ENCODE data around the gene ARHGAP22.

The ARHGAP22 gene

DNA sequence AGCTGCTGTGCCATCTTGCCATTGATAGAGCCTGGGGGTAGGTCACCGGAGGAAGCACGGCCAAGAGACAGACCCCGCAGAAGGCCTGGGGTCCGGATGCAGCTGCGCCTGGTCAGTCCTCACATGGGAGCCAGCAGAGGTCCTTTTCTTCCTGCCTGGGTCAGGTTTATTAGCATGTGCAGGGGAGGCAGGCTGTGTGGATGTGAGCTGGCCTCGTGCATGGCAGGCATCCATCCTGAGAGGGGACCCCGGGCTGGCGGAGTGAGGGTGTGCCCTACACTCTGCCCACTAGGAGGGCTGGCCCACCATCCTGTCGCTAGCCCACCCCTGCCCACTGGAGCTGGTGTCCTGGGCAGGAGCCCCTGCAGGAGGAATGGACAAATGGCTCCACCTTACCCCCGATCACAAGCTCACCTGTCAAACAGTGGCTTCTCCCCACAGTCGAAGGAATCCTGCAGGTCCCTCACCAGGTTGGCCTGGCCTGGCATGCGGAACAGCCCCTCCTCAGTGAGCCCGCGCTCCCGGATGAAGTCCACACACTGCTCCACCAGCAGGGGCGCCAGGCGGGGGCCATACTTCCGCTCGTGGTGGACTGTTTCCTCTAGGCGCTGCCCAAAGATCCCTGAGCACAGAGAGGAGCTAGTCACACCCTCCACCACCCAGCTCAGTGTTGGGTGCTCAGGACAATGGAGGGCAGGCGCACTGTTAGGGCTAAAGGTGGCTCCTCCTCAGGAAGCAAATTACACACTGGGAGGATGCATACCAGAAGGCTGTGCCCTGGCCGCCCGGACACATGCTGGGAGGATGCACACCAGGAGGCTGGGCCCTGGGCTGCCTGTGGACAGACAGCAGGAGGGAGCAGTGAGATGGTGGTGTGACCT lies 145.4 kb downstream of the ARHGAP22 start:
- DNase-seq: no peak

DNA sequence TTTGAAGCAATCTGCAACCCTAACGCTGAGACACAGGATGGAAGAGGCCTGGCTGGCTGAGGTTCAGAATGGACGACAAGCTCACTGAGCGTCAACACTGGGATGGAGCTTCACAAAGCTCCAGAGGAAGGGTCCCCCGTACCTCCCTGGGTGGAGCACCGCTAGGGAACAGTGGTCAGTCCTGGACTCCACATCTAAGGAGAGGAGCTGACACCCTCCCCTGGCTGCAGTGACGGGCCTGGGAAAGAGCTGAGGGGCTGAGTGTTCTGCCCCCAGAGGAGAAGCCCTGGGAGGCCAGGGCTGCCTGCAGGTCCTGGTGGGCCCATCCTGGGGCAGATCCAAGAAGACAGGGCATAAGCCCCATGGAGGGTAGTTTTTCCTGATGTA lies 146.2 kb downstream of the ARHGAP22 start:
- no peak for DNase-seq

DNA sequence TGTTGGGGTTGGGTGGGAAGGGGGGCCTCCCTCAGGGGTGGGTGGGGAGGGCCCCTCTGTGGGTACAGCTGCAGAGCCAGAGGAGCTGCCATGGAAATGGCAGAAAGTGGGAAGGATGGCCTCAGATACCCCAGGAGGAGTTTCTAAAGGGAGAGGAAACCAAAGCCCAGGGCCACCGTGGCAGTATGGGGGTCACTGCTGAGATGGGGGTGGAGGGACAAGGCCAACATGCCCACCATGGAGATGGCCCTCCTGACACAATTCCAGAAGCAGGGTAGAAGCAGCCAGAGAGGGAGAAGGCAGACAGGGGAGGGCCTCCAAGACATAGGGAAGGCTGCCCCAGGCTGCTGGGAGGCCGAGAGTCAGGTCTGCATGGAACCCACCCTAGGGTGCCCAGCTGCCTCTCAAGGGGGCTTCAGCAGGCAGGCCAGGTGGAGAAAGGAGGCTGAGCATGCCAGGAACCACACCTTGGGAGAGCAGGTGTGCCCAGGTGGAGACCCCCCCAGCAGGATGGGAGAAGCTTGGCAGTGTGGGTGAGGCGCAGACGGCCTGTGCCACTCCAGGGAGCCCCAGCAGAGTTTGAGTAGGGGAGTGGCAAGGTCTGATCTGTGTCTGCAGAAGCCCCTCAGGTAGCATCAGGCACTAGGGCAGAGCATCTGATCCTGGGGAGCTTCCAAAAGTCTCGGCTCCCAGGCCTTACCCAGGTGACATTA lies 146.8 kb downstream of the ARHGAP22 start:
- DNase-seq: no peak

DNA sequence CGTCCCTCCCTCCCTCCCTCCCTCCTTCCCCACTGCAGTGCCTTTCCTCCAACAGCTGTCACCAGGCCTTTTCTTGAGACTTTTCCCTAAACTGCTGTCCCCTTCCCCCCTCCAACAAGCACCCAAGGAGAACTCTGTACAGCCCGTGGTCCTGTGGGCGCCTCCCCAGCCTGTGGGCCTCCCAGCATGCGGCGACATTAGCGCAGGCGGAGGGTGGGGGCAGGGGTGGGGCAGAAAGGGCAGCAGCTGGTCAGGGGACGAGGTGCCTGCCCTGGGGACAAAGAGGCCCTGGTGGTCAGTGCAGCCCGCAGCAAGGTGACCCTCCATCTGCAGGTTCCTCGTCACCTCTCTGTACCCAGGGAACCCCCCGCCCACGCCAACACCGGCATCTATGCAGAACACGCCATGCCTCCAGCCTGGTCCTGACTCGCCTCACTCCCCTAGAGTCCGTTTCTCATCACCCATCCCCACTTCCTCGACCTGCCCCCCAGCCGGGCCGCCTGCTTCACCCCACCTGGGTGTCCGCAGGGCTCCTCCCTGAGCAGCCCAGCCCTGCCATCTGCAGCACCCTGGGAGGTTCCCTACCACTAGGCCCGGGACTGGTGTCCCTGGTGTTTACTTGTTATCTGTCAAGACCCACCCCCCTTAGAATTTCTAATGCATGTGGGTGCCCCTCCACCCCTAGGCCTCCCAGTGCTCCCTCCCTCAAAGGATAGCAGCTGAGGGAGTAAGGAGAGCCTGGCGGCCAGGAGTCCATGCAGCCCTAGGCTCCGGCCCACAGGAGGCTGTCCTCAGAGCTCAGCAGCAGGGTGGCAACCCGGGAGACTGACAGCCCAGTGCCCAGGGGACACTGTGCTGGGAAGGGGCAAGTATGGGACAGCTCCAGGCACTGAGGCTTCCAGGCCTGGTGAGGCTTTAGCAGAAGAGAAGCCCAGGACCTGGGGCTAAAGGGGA lies 147.8 kb downstream of the ARHGAP22 start:
- no peak for DNase-seq

DNA sequence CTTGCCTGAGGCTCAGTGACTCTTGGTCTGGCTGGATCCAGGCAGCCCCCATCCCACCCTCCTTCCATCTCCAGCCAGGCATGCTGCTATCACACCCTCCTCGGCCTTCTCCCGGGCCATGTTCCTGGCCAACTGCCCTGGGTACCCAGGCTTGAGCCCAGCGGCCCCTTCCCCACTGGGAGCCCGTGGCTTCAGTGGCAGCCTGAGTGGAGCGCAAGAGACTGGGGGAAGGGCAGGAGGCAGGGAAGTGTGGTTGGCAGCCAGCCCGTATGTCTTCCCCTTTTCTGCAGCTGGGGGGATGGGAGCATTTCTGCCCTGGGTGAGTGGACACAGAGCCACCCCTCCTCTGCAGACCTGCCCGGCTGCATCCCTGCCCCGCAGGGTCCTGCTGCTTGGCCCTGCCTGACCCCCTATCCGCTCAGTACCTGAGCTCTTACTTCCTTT lies 148.5 kb downstream of the ARHGAP22 start:
- no peak for DNase-seq

DNA sequence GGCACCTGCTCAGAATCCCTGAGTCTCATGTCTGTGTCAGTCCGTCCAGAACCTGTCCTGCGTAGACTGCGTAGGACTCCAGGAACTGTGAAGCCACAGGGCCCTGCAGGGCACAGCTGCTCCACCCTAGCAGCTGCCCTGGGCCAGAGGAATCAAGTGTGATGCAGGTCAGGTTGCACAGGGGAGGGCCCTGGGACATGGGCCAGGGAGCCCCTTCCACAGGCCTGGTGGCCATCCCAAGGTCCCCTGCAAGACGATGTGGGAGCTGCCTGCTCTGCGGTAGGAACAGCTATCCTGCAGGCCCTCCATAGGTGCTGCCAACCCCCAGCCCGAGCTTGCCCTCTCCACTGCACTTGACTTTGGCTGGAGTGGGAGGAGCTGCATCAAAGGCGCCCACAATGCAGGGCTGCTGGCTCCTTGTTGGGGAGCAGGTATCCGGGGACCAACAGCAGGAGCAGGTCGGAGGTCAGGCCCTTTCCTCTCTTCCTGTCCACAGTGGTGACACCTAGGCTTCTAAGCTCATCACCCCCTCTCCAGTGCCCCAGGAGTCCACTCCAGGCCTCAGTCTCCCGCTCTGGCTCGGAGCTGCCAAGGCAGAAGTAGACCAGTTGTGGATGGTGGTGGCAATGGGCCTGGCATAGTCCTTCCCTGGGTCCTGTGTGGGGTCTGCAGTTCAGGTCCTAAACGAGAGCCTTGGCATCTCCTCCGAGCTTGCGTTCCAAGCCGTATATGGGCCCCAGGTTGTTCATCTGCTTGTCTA lies 149.3 kb downstream of the ARHGAP22 start:
- DNase-seq: no peak

DNA sequence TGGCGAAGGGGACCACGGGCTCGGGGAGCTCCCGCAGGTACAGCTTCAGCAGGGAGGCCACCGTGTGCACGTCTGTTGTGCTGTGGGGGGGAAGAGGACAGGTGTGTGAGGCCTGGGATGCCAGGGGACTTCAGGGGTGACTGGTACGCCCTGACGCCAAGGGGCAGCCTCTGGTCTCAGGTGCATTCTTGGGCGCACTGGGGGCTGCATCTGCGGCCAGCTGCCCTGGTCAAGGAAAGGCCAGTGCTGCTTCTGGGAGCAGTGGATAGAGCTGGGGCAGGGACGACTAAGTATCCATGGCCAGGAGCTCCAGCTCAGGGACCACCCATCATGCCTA lies 149.8 kb downstream of the ARHGAP22 start:
- DNase-seq: no peak

DNA sequence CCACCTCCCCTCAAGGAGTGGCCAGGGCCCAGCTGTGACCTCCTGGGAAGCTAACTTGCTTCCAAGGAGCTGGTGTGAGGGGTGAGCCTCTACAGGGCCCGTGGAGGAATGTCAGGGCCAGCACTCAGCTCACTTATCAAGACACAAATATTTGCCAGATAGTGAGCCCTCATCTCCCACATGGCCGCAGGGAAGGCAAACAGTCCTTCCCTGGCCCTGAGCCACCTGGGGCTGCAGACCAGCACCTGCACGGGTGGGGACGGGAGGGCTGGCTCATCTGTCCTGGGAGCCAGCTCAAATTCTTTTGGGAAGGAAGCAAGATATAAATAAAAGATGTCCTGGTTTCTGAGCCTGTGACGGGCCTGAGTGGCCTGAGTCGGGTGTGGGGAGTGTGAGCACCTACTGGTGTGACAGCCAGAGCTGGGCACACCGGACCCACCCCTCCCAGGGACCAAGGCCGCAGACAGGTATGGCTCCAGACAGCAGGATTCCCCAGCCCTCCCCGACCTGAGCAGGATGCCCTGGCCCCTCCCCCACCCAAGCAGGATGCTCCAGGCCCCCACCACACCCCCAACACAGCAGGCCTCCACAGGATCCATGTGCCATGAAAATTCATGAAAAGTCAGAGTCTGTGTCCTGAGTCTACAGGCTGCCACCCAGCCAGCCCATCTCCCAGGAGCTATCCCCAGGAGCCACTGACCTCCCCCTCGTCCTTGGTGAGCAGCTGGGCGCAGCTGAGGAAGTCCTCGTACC lies 150.4 kb downstream of the ARHGAP22 start:
- DNase-seq: no peak

DNA sequence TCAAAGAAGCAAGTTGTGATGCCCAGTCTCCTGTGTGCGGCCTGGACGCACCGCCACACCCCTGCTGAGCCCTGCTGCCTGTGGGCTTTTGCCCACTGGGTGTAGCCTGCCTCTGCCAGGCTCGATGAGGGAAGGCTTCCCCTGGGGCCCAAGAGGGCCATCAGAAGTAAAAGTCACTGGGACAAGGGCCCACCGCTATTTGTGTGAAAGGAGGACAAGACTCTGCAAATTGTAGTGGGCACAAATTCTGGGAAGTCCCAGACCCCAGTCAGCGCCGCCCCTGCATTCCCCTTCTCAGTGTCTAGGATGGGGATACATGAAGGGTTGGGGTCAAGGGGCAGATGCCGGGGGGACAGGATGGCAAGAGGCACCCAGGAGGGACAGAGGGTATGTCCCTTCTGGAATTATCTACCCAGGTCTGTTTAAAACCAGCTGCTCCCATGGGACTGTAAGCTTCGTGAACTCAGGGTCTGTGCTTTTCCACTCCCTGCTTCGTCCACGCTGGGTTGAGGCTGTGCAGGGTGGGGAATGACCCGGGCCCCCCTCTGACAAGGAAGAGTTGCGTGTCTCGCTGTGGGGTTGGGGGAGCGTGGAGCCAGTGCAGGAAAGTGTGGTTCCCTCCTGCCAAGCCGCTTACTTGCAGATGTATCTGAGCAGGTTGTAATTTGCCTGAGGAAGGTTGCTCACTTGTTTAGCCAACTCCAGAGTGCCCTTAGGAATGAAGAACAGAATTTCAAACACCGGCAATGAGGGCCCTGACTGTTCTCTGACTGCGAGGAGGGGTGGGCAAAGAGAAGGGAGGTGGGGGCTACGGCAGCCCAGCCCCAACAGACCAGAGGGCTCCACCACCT lies 151.2 kb downstream of the ARHGAP22 start:
- DNase-seq: no peak

DNA sequence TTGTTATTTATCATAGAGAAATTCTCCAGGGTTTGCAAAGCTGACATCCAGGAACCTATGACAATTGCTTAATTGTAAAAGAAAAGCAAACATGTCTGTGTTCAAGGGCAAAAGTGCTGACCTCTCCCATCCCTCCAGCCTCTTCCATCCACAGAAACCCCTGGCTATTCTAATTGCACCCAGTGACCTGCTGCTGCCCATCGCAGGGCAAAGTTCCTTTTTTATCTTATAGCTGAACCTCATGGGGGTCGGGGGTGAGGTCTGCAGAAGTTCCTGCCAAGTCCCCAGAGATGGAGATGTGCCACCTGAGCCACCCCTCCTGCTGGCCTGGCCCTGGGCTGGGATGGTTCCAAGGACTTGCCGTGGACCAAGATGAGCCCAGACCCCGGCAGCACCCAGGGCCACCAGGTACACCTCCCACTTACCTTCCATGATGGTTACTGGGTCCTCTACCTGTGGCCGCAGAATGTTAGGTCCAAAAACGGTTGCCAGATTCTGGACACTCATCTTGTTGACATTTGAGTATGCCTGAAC lies 151.9 kb downstream of the ARHGAP22 start:
- no peak for DNase-seq

DNA sequence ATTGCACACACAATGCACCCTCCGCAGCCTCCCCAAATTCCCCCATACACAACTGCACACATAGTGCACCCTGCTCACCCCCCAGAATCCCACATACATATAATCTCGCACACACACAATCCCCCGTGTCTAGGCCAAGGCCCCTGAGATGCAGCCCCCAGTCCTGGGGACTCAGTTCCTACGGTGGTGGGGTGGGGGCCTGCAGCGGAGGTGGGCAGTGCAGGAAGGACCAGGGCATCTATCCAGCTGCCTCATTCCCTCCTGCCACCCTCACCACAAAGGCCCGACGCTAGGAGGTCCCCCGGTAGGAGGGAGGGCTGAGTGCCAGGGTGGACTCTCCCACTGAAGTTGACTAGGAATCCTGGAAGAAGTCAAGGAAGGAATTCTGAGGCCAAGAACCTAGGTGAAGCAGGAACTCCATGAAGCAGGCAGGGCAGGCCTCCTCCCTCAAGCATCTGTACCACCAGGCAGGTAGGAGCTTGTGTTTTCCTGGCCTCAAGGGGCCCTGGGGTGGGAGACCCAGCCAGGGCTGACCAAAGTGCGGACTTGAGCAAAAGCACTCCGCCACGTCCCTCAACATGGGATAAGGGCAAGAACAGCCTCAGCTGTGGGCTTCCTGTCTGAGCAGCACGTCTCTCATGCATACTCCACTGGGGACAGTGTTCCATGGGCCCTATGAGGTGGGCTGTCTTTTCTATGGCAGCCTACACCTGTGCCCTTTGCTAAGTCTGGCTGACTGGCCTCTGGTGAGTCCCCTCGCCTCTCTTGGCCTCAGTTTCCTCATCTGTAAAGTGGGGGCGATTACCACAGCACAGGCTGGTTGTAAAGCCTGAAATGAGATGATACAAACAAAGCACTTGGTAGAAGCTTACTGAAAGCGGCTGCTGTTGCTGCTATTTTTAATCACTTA lies 152.6 kb downstream of the ARHGAP22 start:
- no peak for DNase-seq

DNA sequence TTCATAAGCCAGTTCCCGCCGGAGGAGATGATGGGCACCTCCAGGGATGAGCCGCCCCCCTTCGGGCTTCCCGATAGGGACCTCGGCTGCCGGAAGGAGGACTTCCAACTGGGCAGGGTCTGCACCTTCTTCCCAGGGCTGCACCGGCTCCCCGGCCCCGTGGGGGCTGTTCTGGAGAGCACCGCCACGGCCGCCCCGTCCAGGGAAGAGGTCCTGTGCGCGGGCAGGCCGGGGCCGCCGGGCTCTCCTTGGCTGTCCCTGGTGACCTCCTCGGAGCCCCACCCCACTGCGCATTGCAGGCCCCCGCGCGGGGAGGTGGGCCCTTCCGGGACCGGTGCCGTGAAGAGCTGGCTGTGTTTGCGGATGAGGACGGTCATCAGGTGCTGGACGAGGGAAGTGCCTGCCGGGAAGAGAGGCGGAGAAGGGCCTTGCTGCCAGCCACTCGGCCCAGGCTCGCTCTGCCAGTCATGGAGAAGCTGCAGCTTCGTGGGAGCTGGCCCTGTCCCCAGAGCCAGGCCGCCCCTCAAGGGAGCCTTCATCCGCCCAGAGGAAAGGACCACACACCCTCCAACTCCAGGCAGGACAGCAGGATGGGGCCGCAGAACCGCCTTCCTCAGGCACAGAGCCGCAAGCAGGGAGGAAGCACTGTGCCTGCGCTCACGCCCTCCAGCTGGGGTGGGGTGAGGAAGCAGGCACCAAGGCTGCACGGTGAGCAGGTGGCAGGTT lies 154.0 kb downstream of the ARHGAP22 start:
- no peak for DNase-seq

DNA sequence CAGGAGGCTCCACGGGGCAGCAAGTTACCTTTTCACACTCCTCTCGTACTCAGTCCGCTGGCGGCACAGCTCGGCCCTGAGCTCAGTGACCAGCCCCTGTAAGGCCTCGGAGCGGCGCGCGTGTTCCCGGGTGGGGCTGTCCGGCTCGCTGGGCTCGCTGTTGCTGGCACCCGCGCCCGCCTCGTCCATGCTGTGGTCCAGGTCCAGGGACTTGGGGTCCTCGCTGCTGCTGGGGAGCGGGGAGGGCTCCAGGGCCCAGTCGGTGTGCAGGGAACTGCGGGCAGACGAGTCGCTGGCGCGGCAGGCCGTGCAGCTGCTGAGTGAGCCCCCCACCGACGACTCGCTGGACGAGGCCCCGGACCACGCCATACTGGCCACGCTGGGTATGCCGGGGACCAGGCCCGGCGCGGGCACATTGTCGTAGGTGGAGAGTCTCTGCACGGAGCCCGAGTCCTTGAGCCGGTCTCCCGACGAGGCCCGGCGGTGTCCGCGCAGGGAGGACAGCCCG lies 154.6 kb downstream of the ARHGAP22 start:
- DNase-seq: no peak

DNA sequence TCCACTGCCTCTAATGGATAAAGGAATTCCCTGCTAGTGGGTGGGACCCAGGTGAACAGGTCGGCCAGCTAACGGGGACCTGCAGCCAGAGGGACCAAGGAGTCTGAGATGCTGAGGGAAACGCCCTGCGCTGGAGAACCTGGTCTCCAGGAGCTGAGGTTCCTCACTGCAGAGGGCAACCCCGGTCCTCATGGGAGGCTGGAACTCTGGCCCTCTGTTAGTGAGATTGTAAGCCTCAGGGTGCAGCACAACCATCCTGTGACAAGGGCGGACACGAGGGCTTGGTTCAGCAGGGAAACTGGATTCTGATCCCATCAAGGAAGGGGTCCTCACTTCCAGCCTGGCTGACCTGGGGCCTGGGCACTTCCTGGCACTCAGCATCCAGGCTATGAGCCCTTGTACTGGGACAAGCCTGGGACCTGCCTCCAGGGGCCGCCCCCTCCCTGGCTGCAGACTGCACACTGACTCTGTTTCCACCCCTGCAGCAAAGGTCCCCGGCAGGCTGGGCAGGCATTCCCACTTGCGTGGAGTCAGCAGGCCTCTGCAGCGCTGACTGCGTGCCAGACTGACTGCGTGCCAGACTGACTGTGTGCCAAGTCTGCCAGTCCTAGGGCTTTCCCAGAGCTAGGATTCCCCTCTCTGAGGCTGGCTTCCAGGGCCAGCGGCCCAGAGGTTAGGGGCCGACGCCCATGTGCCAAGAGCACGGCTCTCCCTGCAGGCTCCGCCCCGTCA lies 155.2 kb downstream of the ARHGAP22 start:
- no peak for DNase-seq

DNA sequence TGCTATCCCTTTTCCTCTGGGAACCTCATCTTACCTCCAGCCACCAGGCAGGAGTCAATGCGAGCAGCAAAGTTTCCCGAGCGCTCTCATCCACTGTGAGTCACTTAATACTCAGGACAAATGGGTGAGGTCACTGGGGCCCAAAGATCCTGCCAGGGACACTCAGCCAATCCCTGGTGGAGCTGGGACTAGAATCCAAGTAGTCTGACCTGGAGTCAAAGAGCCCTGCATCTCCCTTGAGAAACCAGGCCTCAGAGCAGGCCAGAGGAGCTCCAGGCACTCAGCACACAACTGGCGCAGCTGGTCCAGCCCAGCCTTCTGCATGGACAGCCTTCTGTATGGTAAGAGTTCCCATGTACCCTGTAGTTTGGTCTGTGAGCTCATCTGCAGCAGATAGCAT lies 156.1 kb downstream of the ARHGAP22 start:
- DNase-seq: no peak

DNA sequence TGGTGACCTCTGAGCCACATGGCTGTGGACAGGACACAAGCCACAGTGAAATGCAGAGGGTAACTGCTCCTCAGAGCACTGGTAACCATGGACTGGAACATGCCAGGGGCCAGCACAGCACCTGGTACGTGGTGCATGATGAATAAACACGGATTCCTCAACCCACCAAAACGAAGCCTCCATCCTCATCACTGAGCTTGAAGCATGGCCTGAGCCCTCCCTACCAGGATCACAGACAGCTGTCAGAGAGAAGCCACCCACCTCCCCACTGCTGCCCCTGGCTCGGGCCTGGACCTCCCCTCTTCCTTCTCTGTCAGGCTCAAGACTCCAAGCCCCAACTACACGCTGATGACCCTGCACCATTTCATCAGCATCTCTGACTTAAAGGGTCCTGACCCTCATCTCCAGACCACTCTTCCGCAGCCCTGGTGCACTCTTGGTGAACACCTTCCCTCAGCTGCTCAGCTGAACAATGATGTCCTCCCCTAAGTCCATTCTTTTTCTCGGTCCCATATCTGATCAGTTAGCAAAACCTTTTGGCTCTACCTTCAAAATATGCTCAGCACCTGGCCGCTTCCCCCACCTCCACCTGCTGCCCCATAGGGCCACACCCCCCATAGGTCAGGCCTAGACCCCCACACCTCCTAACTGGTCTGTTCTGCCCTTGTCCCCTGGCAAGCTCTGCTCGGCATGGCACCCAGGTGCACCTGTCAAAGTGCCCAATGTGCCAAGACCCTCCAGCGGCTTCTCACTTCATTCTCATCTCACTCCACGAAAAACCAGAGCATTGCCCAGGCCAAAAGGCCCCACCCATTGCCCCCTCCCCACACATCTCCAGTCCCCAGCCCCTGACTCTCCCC lies 157.3 kb downstream of the ARHGAP22 start:
- no peak for DNase-seq

DNA sequence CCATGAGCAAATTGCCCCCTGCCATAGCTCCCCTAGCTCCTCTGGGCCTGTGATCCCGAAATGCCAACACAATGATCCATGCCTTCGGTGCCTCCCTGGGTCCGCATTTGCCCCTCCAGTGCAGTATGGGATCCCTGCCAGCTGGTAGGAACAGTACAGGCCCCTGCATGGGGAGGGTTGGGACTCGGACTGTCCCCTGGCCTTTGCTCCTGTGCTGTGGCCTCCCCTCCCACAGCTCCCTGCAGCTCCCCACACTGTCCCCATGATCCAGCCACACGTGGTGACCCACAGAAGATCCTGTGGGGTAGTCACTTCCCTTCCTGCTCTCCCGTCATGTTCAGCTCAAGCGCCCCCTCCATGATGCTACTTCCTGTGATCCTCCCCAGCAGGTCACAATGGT lies 158.1 kb downstream of the ARHGAP22 start:
- DNase-seq: no peak

Data from NCI-H2029 treated with DMSO at 0.1 percent for 48 hours (cell line).